GM20000 (cell line): ENCODE data around the gene DENND5B.
A peak's percentile ranks its signal among the peaks of the same experiment; 100 is the strongest.
"Not testable (repeated sequence)": the region's sequence is repeated elsewhere in the genome, so short reads cannot be mapped to it uniquely, and the experiment has no call there.

ENCODE experiments used
- DNase-seq: peaks from one replicate; pipeline ENCODE4 v3.0.0; 2012; ENCODE audit warnings: low spot score
- CTCF ChIP-seq: IDR thresholded peaks from 2 replicates; pipeline ENCODE4 v1.5.1; 2012; ENCODE audit warnings: mild to moderate bottlenecking, control low read depth; ENCODE audit errors: extremely low read depth, missing control alignments

The DENND5B gene

DNA sequence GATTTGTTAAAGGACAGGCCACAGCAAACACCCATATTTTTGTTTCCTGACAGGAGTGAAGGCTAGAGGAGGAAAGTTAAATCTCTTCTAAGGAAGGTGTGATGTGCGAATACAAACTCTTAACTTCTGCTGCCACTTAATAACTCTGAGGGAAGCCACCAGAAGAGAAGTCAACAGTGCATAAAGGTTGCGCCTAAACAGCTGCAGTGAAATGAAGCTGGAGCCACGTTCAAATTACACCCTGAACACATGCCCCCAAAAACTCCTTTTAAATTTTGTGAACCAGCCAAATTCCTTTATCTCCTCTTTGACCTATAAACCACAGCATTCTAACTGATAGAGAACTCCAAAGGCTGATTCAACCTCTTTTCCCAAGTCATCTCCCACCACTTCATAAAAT lies 22.4 kb downstream of the DENND5B start:
- no peak for TF ChIP-seq CTCF
- DNase-seq = no peak

DNA sequence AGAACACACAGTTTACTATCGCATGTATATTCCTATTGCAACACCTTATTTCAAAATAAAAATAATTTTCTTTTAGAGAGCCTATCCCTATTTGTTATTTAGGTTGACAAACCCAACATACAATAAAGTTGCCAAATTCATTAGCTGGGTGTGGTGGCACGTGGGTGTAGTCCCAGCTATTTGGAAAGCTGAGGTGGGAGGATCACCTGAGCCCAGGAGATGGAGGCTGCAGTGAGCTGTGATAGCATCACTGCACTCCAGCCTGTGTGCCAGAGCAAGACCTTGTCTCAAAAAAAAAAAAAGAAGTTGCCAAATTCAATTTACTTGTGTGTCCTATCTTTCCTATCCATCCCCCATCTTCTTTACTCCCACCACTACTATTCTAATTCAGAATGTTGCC lies 23.9 kb downstream of the DENND5B start:
- no peak for TF ChIP-seq CTCF
- DNase-seq = no peak

DNA sequence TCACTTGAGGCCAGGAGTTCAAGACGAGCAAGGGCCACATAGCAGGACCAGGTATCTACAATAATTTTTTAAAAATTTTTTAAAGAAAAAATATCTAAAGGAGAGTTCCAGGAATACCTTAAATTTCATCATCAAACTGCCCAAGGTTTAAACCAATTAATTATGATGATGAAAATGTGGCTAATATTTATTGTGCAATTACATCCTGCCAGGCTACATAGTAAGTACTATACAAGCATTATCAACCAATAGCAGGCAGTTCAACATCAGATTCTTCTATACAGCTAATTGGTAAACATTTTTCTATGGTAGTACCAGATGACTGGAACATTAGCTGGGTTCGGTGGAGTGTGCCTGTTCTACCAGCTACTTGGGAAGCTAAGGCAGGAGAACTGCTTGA lies 24.4 kb downstream of the DENND5B start:
- DNase-seq = no peak
- no peak for TF ChIP-seq CTCF

GRCh38 chr12:31562594-31563328 lies 28.2 kb downstream of the DENND5B start:
- TF ChIP-seq CTCF = no peak
- DNase-seq = peak; percentile 17

- no peak for DNase-seq
- TF ChIP-seq CTCF = no peak
These were observed 30.4 kb downstream of the DENND5B start for GRCh38 chr12:31560516-31560915.

GRCh38 chr12:31558521-31558920 lies 32.4 kb downstream of the DENND5B start:
- TF ChIP-seq CTCF = no peak
- no peak for DNase-seq

DNA sequence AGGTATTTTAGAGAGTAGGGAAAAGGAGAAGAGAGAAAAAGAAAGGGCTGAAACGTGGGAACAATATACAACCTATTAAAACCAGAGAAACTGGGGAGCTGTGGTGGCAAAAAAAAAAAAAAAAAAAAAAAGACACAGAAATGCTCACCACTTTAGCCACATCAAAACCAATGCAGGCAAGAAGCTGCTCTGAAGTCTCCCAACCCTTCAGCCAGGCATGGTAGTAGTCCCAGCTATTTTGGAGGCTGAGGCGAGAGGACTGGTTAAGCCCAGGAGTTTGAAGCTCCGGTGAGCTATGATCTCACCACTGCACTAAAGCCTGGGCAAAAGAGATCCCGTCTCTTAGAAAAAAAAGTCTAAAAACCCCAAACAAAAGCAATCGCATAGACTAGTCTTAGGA lies 33.2 kb downstream of the DENND5B start:
- no peak for TF ChIP-seq CTCF
- no peak for DNase-seq

DNA sequence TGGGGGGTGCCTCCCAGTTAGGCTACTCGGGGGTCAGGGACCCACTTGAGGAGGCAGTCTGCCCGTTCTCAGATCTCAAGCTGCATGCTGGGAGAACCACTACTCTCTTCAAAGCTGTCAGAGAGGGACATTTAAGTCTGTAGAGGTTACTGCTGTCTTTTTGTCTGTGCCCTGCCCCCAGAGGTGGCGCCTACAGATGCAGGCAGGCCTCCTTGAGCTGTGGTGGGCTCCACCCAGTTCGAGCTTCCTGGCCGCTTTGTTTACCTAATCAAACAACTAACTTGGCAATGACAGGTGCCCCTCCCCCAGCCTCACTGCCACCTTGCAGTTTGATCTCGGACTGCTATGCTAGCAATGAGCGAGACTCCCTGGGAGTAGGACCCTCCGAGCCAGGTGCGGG lies 35.5 kb downstream of the DENND5B start:
- not testable (repeated sequence) for DNase-seq

GRCh38 chr12:31550590-31550989 lies 40.3 kb downstream of the DENND5B start:
- DNase-seq = not testable (repeated sequence)
